ENCODE measurements around the gene BRD2.
A peak's percentile ranks its signal among the peaks of the same experiment; 100 is the strongest.

The BRD2 gene

GRCh38 chr6:33001685-33002084 is 33.3 kb downstream of the BRD2 start:
- DNase-seq: no peak

- DNase-seq: no peak
Measured at GRCh38 chr6:33004940-33005339, 36.5 kb downstream of the BRD2 start.

GRCh38 chr6:33007831-33008400 is 39.5 kb downstream of the BRD2 start:
- DNase-seq: no peak

- peak; percentile 32 for DNase-seq
Measured at GRCh38 chr6:33008944-33009861, 40.8 kb downstream of the BRD2 start, which contains the start of gene HLA-DOA. Gene HLA-DOA, minus strand, starts transcription at chr6:33009591.

- no peak for DNase-seq
Measured at GRCh38 chr6:33010356-33010755, 42.0 kb downstream of the BRD2 start.

GRCh38 chr6:33013608-33014007 is 45.2 kb downstream of the BRD2 start:
- no peak for DNase-seq

GRCh38 chr6:33014841-33015634 is 46.6 kb downstream of the BRD2 start:
- DNase-seq: peak; percentile 78

GRCh38 chr6:33015798-33016197 is 47.4 kb downstream of the BRD2 start:
- DNase-seq: no peak

- no peak for DNase-seq
Measured at GRCh38 chr6:33017018-33017417, 48.6 kb downstream of the BRD2 start.

- DNase-seq: no peak
Measured at GRCh38 chr6:33017694-33018353, 49.4 kb downstream of the BRD2 start.

- DNase-seq: no peak
Measured at GRCh38 chr6:33018418-33018817, 50.0 kb downstream of the BRD2 start.

GRCh38 chr6:33018904-33019303 is 50.5 kb downstream of the BRD2 start:
- peak; percentile 3 for DNase-seq

- DNase-seq: no peak
Measured at GRCh38 chr6:33019372-33019771, 51.0 kb downstream of the BRD2 start.

- no peak for DNase-seq
Measured at GRCh38 chr6:33021917-33022316, 53.5 kb downstream of the BRD2 start.

GRCh38 chr6:33023536-33023935 is 55.1 kb downstream of the BRD2 start:
- DNase-seq: no peak

- DNase-seq: no peak
Measured at GRCh38 chr6:33024521-33024920, 56.1 kb downstream of the BRD2 start.

GRCh38 chr6:33028220-33028849 is 59.9 kb downstream of the BRD2 start:
- DNase-seq: no peak

- no peak for DNase-seq
Measured at GRCh38 chr6:33029328-33030184, 61.2 kb downstream of the BRD2 start.

GRCh38 chr6:33030245-33030644 is 61.9 kb downstream of the BRD2 start:
- DNase-seq: no peak
